Amniotic epithelial cell (primary cell): ENCODE measurements around the gene PDE3A.
"Not testable (repeated sequence)": the region's sequence is repeated elsewhere in the genome, so short reads cannot be mapped to it uniquely, and the experiment has no call there.

Source experiments
- DNase-seq: peaks from one replicate; pipeline ENCODE4 v3.0.0-alpha.2; 2010; ENCODE audit warnings: low read depth

Gene PDE3A

GRCh38 chr12:20551742-20552442 is 183.6 kb downstream of the PDE3A start:
- DNase-seq = not testable (repeated sequence)

- DNase-seq = not testable (repeated sequence)
Observed at GRCh38 chr12:20552586-20552985, 184.2 kb downstream of the PDE3A start.

- DNase-seq = no peak
Observed at GRCh38 chr12:20555015-20555414, 186.7 kb downstream of the PDE3A start.

GRCh38 chr12:20555771-20556170 is 187.4 kb downstream of the PDE3A start:
- no peak for DNase-seq

- DNase-seq = no peak
Observed at GRCh38 chr12:20557096-20557495, 188.8 kb downstream of the PDE3A start.

GRCh38 chr12:20560935-20561334 is 192.6 kb downstream of the PDE3A start:
- no peak for DNase-seq

- no peak for DNase-seq
Observed at GRCh38 chr12:20561871-20562270, 193.5 kb downstream of the PDE3A start.

GRCh38 chr12:20567413-20567812 is 199.1 kb downstream of the PDE3A start:
- no peak for DNase-seq

- no peak for DNase-seq
Observed at GRCh38 chr12:20572451-20572850, 204.1 kb downstream of the PDE3A start.

- DNase-seq = no peak
Observed at GRCh38 chr12:20576528-20576927, 208.2 kb downstream of the PDE3A start.

GRCh38 chr12:20577054-20577453 is 208.7 kb downstream of the PDE3A start:
- no peak for DNase-seq

GRCh38 chr12:20578142-20578541 is 209.8 kb downstream of the PDE3A start:
- DNase-seq = no peak

- no peak for DNase-seq
Observed at GRCh38 chr12:20585055-20585625, 216.8 kb downstream of the PDE3A start.

- DNase-seq = peak; percentile 14
Observed at GRCh38 chr12:20585913-20586312, 217.6 kb downstream of the PDE3A start.

GRCh38 chr12:20588042-20588441 is 219.7 kb downstream of the PDE3A start:
- DNase-seq = peak; percentile 13

- DNase-seq = no peak
Observed at GRCh38 chr12:20590570-20590969, 222.2 kb downstream of the PDE3A start.

GRCh38 chr12:20592556-20592955 is 224.2 kb downstream of the PDE3A start:
- DNase-seq = no peak

GRCh38 chr12:20593611-20594010 is 225.3 kb downstream of the PDE3A start:
- DNase-seq = no peak

GRCh38 chr12:20596061-20596460 is 227.7 kb downstream of the PDE3A start:
- peak; percentile 38 for DNase-seq

GRCh38 chr12:20599757-20600156 is 231.4 kb downstream of the PDE3A start:
- DNase-seq = no peak

- peak; percentile 61 for DNase-seq
Observed at GRCh38 chr12:20601668-20602280, 233.4 kb downstream of the PDE3A start.

- DNase-seq = peak; percentile 61
Observed at GRCh38 chr12:20602641-20603391, 234.5 kb downstream of the PDE3A start.
